WTC11 (cell line): ENCODE results near the gene NAPSA. TPM values are rescaled to one million over a fixed set of nuclear protein-coding genes. Genes with fewer than 3 reads are reported as not detected.
A peak's percentile ranks its signal among the peaks of the same experiment; 100 is the strongest.
"Not testable (repeated sequence)": the region's sequence is repeated elsewhere in the genome, so short reads cannot be mapped to it uniquely, and the experiment has no call there.

ENCODE experiments used
- ATAC-seq: fragments of 200-7000 bp; cut with Tn5 transposase; 2 replicates; pipeline ENCODE4 v1.10.0; 2021; ENCODE audit warnings: mild to moderate bottlenecking, moderate library complexity
- CTCF ChIA-PET: fragments of 300-600 bp; sonication (Branson Sonifier 250); formaldehyde crosslinking; loops from one replicate; lab custom pipeline; 2021; ENCODE audit warnings: antibody characterized with exemption; lab: Charles Lee
- POLR2A ChIA-PET: fragments of 350-600 bp; sonication (Branson Sonifier 250); formaldehyde crosslinking; loops from one replicate; lab custom pipeline; 2021; ENCODE audit warnings: antibody characterized with exemption; lab: Charles Lee
- DNase-seq: peaks from one replicate; pipeline ENCODE4 v3.0.0; 2021; ENCODE audit warnings: low spot score
- H3K27ac Mint-ChIP-seq: 2 replicates; pipeline ENCODE4 v1.8.0; 2021; ENCODE audit warnings: mixed read lengths
- H3K27me3 Mint-ChIP-seq: 2 replicates; pipeline ENCODE4 v1.8.0; 2021; ENCODE audit warnings: low read depth, mild to moderate bottlenecking, moderate library complexity, mixed read lengths
- H3K36me3 Mint-ChIP-seq: 2 replicates; pipeline ENCODE4 v1.8.0; 2021; ENCODE audit warnings: mixed read lengths
- H3K4me1 Mint-ChIP-seq: 2 replicates; pipeline ENCODE4 v1.8.0; 2022; ENCODE audit warnings: mixed read lengths
- H3K4me3 Mint-ChIP-seq: 2 replicates; pipeline ENCODE4 v1.8.0; 2021; ENCODE audit warnings: mild to moderate bottlenecking, moderate library complexity, mixed read lengths
- H3K9me3 Mint-ChIP-seq: 2 replicates; pipeline ENCODE4 v1.8.0; 2021; ENCODE audit warnings: mixed read lengths
- ARID4B ChIP-seq: sonication (generic); formaldehyde crosslinking; IDR thresholded peaks from 2 replicates; pipeline ENCODE4 v1.8.0; 2023; ENCODE audit warnings: missing genetic modification reagents, mild to moderate bottlenecking, borderline replicate concordance
- ATF2 ChIP-seq: sonication (generic); formaldehyde crosslinking; IDR thresholded peaks from 2 replicates; pipeline ENCODE4 v1.8.1; 2022; ENCODE audit warnings: low read depth, missing genetic modification reagents, borderline replicate concordance
- CDX4 ChIP-seq: fragments of 250-450 bp; sonication (Bioruptor Pico); IDR thresholded peaks from 2 replicates; pipeline ENCODE4 v1.9.0; 2021; ENCODE audit warnings: moderate library complexity, mild to moderate bottlenecking, inconsistent platforms, borderline replicate concordance
- ETV6 ChIP-seq: sonication (generic); formaldehyde crosslinking; IDR thresholded peaks from 2 replicates; pipeline ENCODE4 v1.8.1; 2022; ENCODE audit warnings: mild to moderate bottlenecking, missing genetic modification reagents
- JUN ChIP-seq: sonication (generic); formaldehyde crosslinking; IDR thresholded peaks from 2 replicates; pipeline ENCODE4 v1.8.0; 2023; ENCODE audit warnings: mild to moderate bottlenecking, missing genetic modification reagents
- NFATC4 ChIP-seq: fragments of 250-450 bp; sonication (Bioruptor Pico); IDR thresholded peaks from 2 replicates; pipeline ENCODE4 v1.9.0; 2021; ENCODE audit warnings: mild to moderate bottlenecking
- NR2C2 ChIP-seq: sonication (generic); formaldehyde crosslinking; IDR thresholded peaks from 2 replicates; pipeline ENCODE4 v1.8.0; 2022; ENCODE audit warnings: mild to moderate bottlenecking, missing genetic modification reagents
- PRRX2 ChIP-seq: fragments of 250-450 bp; sonication (Bioruptor Pico); IDR thresholded peaks from 2 replicates; pipeline ENCODE4 v1.8.0; 2021; ENCODE audit warnings: mild to moderate bottlenecking
- TCF7 ChIP-seq: sonication (generic); formaldehyde crosslinking; IDR thresholded peaks from 2 replicates; pipeline ENCODE4 v1.8.0; 2022; ENCODE audit warnings: mild to moderate bottlenecking, low read depth, missing genetic modification reagents, moderate library complexity
- TEAD4 ChIP-seq: sonication (generic); formaldehyde crosslinking; IDR thresholded peaks from 2 replicates; pipeline ENCODE4 v1.8.0; 2022; ENCODE audit warnings: mild to moderate bottlenecking, missing genetic modification reagents
- ZNF121 ChIP-seq: sonication (generic); formaldehyde crosslinking; IDR thresholded peaks from 2 replicates; pipeline ENCODE4 v1.8.0; 2023; ENCODE audit warnings: missing genetic modification reagents
- total RNA-seq: library from RNA; stranded (reverse); gene quantifications from 3 replicates; pipeline ENCODE4 v1.2.3, GENCODE V29; 2021
- TF ChIP-seq, protein P1 (sequence below): sonication (generic); formaldehyde crosslinking; IDR thresholded peaks from 2 replicates; pipeline ENCODE4 v1.8.0; 2022; ENCODE audit warnings: mild to moderate bottlenecking, missing genetic modification reagents
- TF ChIP-seq, protein P2 (sequence below): sonication (generic); formaldehyde crosslinking; IDR thresholded peaks from 2 replicates; pipeline ENCODE4 v1.8.0; 2022; ENCODE audit warnings: mild to moderate bottlenecking, missing genetic modification reagents
- TF ChIP-seq, protein P3 (sequence below): sonication (generic); formaldehyde crosslinking; IDR thresholded peaks from 2 replicates; pipeline ENCODE4 v1.8.1; 2022; ENCODE audit warnings: mild to moderate bottlenecking, moderate library complexity, missing genetic modification reagents
- TF ChIP-seq, protein P4 (sequence below): sonication (generic); formaldehyde crosslinking; IDR thresholded peaks from 2 replicates; pipeline ENCODE4 v1.8.1; 2022; ENCODE audit warnings: mild to moderate bottlenecking, missing genetic modification reagents, moderate library complexity, borderline replicate concordance

The NAPSA gene
- total RNA-seq, 1 experiment from 2014 or later = 2.7 TPM

DNA sequence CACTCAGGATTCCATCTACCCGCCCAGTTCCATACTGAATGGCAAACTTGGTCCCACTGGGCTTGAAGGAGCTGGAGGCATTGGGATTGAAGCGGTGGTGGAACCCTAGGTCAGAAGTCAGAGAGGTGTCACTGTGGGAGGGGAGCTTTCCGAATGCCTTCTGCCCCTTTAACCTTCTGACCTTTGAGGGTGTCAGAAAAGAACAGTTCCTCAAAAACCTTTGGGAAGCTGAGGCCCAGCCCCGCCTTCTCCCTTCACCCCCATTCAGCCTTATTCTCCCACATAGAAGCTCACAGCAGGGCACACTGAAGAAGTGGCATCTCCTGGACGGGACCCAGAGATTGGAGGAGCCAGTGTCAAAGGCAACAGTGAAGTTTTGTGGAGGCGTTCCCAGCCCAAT is 28.4 kb downstream of the NAPSA start:
- ATAC-seq, POLR2A ChIA-PET, DNase-seq, H3K4me3 Mint-ChIP-seq, H3K9me3 Mint-ChIP-seq, H3K27ac Mint-ChIP-seq: not testable (repeated sequence)
- CTCF ChIA-PET = interaction anchor here (0.5 kb wide), 1 partner anchor 10 kb away, joined by 4 read pairs; no protein-coding TSS in a partner anchor
- Mint-ChIP-seq H3K27me3 (peaks cover 35% of the 10 kb centered on the region), H3K4me1 (peaks cover 21% of the 10 kb centered on the region), H3K36me3 (peaks cover 18% of the 10 kb centered on the region)

GRCh38 chr19:50334741-50335421 is 30.6 kb downstream of the NAPSA start:
- POLR2A ChIA-PET = no interaction called here
- DNase-seq (no peak), ATAC-seq (no peak)
- peaks cover 13% of the 10 kb centered on the region for H3K36me3 Mint-ChIP-seq
- peaks cover 34% of the 10 kb centered on the region for H3K4me1 Mint-ChIP-seq
- peak overlapping the region; percentile 47; the same call in 1 of the 2 replicates for H3K4me3 Mint-ChIP-seq
- peaks cover 37% of the 10 kb centered on the region for H3K27me3 Mint-ChIP-seq
- CTCF ChIA-PET = interaction anchor here (0.6 to 2.5 kb wide), 3 partner anchors 22 to 807 kb away, joined by 6 to 7 read pairs (median 7); partner anchors contain the start of gene RCN3
- H3K9me3 Mint-ChIP-seq = peaks cover 5% of the 10 kb centered on the region
- no peak overlapping the region for H3K27ac Mint-ChIP-seq
- TF ChIP-seq, protein P1, sequence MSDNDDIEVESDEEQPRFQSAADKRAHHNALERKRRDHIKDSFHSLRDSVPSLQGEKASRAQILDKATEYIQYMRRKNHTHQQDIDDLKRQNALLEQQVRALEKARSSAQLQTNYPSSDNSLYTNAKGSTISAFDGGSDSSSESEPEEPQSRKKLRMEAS (CRISPR knock-in tag) = no peak
- TF ChIP-seq TCF7 (CRISPR knock-in tag) (no peak), ZNF121 (CRISPR knock-in tag) (no peak), PRRX2 (no peak)
- TF ChIP-seq, protein P2, sequence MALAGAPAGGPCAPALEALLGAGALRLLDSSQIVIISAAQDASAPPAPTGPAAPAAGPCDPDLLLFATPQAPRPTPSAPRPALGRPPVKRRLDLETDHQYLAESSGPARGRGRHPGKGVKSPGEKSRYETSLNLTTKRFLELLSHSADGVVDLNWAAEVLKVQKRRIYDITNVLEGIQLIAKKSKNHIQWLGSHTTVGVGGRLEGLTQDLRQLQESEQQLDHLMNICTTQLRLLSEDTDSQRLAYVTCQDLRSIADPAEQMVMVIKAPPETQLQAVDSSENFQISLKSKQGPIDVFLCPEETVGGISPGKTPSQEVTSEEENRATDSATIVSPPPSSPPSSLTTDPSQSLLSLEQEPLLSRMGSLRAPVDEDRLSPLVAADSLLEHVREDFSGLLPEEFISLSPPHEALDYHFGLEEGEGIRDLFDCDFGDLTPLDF (CRISPR knock-in tag) = peak; percentile 38; the same call in 1 of the 2 replicates

- peaks cover 8% of the 10 kb centered on the region for H3K36me3 Mint-ChIP-seq
- peak overlapping the region; percentile 99 for H3K27ac Mint-ChIP-seq
- CTCF ChIA-PET = interaction anchor here (0.6 to 2.5 kb wide), 11 partner anchors 18 to 806 kb away, joined by 3 to 13 read pairs (median 5); partner anchors contain the start of genes NUP62 and RCN3
- peak; percentile 89 for TF ChIP-seq ETV6 (CRISPR knock-in tag)
- TF ChIP-seq CDX4 (CRISPR knock-in tag) = no peak
- TF ChIP-seq ATF2 (CRISPR knock-in tag) = no peak
- peak; percentile 67; the same call in 1 of the 2 replicates for TF ChIP-seq ARID4B (CRISPR knock-in tag)
- peak; percentile 88; the same call in 1 of the 2 replicates for TF ChIP-seq JUN (CRISPR knock-in tag)
- no peak for TF ChIP-seq NFATC4 (CRISPR knock-in tag)
- TF ChIP-seq TCF7 (CRISPR knock-in tag) = peak; percentile 92
- TF ChIP-seq, protein P3, sequence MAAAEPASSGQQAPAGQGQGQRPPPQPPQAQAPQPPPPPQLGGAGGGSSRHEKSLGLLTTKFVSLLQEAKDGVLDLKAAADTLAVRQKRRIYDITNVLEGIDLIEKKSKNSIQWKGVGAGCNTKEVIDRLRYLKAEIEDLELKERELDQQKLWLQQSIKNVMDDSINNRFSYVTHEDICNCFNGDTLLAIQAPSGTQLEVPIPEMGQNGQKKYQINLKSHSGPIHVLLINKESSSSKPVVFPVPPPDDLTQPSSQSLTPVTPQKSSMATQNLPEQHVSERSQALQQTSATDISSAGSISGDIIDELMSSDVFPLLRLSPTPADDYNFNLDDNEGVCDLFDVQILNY (CRISPR knock-in tag) = no peak
- TF ChIP-seq, protein P4, sequence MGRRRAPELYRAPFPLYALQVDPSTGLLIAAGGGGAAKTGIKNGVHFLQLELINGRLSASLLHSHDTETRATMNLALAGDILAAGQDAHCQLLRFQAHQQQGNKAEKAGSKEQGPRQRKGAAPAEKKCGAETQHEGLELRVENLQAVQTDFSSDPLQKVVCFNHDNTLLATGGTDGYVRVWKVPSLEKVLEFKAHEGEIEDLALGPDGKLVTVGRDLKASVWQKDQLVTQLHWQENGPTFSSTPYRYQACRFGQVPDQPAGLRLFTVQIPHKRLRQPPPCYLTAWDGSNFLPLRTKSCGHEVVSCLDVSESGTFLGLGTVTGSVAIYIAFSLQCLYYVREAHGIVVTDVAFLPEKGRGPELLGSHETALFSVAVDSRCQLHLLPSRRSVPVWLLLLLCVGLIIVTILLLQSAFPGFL (CRISPR knock-in tag) = peak; percentile 86; the same call in 1 of the 2 replicates
- 0 out of 2 replicates have a peak, but pooled peaks have one; percentile 9 for TF ChIP-seq TEAD4 (CRISPR knock-in tag)
- TF ChIP-seq NR2C2 (CRISPR knock-in tag) = 0 out of 2 replicates have a peak, but pooled peaks have one; percentile 23
These were observed 31.5 kb downstream of the NAPSA start for GRCh38 chr19:50333737-50334617.

More at GRCh38 chr19:50333737-50334617, 31.5 kb downstream of the NAPSA start:
- POLR2A ChIA-PET = interaction anchor here (0.6 to 2.2 kb wide), 10 partner anchors 8 to 246 kb away, joined by 3 to 12 read pairs (median 4); partner anchors contain the start of gene SPIB
- peak; percentile 77 for DNase-seq
- Mint-ChIP-seq H3K27me3 (peaks cover 34% of the 10 kb centered on the region), H3K4me3 (peak overlapping the region; percentile 94), H3K4me1 (peaks cover 39% of the 10 kb centered on the region), H3K9me3 (no peaks in the 10 kb centered on the region)
- no peak for ATAC-seq
